Placental epithelial cell (primary cell): ENCODE results near the gene OR12D2. TPM values are rescaled to one million over a fixed set of nuclear protein-coding genes. Genes with fewer than 3 reads are reported as not detected.

Experiments used
- total RNA-seq: library from RNA; depleted of rRNA; stranded (reverse); fragments of >200 nt; gene quantifications from 2 replicates; pipeline ENCODE4 v1.2.3, GENCODE V29; 2012

Gene OR12D2
- not detected in 2 replicates for total RNA-seq

GRCh38 chr6:29395331-29395730, at the start of gene OR12D2:
OR12D2 (plus strand) TSS chr6:29395631; CDS start chr6:29396700, 1,069 bp downstream.

GRCh38 chr6:29368765-29369164, 26.7 kb upstream of the OR12D2 start, which contains the start of gene OR5V1:
OR5V1 (minus strand) TSS chr6:29368865; CDS start chr6:29356195, 12,670 bp downstream.

GRCh38 chr6:29375191-29375590, 20.2 kb upstream of the OR12D2 start, which contains the start of gene OR12D3:
OR12D3 (minus strand) TSS chr6:29375291; CDS start chr6:29375287, 4 bp downstream.

GRCh38 chr6:29414588-29414987, 19.2 kb downstream of the OR12D2 start, which contains the start of gene OR12D1:
OR12D1 (plus strand) TSS chr6:29414928.

GRCh38 chr6:29439006-29439405, 43.6 kb downstream of the OR12D2 start, which contains the start of gene OR10C1:
OR10C1 (plus strand) TSS chr6:29439306; CDS start chr6:29440016, 710 bp downstream.

Other genes with a start within 250 kb of the OR12D2 start
- not detected in 2 replicates for gene OR2J2, start 224.7 kb upstream of the OR12D2 start, total RNA-seq
- not detected in 2 replicates for gene OR14J1, start 93.9 kb upstream of the OR12D2 start, total RNA-seq
- gene OR5V1, start 26.8 kb upstream of the OR12D2 start, total RNA-seq, result not detected in 2 replicates
- gene OR12D3, start 20.3 kb upstream of the OR12D2 start, total RNA-seq, result not detected in 2 replicates
- gene OR12D1, start 19.3 kb downstream of the OR12D2 start, total RNA-seq, result not detected in 2 replicates
- gene OR10C1, start 43.7 kb downstream of the OR12D2 start, total RNA-seq, result not detected in 2 replicates
- under 0.01 TPM in 1 of 2 replicates, not detected in the other for gene OR11A1, start 61.4 kb downstream of the OR12D2 start, total RNA-seq
- gene OR2H1, start 61.5 kb downstream of the OR12D2 start, total RNA-seq, result not detected in 2 replicates
- not detected in 2 replicates for gene MAS1L, start 92.3 kb downstream of the OR12D2 start, total RNA-seq
- not detected in 2 replicates for gene UBD, start 164.1 kb downstream of the OR12D2 start, total RNA-seq
- gene OR2H2, start 189.5 kb downstream of the OR12D2 start, total RNA-seq, result not detected in 2 replicates
- gene GABBR1, start 237.6 kb downstream of the OR12D2 start, total RNA-seq, result 11.3 and 25.9 TPM in 2 replicates